Adrenal gland (tissue), 5 donors: ENCODE results near the gene ST7.

Experiments
- POLR2A ChIP-seq, 2 donors: fragments of 450-650 bp; IDR thresholded peaks; one replicate each; pipeline ENCODE4 v1.6.1; 2017; ENCODE audit warnings: antibody characterized with exemption in 2 of 2, mild to moderate bottlenecking in 2 of 2, moderate library complexity in 1 of 2
- TF ChIP-seq, protein P1 (sequence below), 6 experiments: fragments of 450-650 bp in 4 of 6; fragments of 200-600 bp in 2 of 6; sonication (generic) in 1 of 6; IDR thresholded peaks; 1 replicate in 5 of 6; 2 replicates in 1 of 6; pipeline versions ENCODE4 v1.5.1 to v1.8.0; 2016 to 2021; ENCODE audit warnings: antibody characterized with exemption in 6 of 6, mild to moderate bottlenecking in 2 of 6, moderate library complexity in 1 of 6
- donor health status: DM: no; HTN: no; CAD: no.

DNA sequence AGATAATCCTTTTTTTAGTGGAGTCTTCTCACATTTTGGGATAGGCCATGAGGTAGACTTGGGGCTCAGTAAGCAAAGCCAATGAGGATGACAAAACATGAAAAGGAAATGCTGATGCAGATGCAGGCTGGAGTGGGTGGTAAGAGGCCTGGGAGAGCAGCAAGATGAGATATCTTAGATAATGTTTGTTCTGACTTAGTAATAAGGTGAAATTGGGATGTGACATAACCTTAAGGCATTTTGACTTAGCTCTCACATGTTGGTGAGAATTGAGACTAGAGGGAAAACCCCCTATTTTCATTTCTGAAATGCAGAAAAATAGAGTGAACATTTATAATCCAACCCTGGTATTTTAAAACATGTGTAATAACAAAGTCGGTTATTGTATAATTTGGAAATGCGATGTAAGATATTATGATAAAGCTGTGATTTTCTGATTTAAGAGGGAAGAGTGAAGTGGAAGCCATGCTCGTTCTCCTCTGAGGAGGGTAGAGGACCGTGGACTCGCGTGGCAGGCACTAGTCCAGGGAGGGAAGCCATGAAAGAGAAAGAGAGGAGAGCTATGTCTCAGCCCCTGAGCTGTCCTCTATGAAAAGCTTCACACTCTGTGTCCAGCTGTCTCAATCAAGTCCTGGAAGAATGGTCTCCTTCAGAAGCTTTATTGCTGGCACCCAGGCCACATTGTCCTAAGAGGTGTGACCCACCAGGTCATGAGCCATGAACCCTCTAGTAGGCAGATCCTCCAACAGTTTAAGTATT, 57.3 kb downstream of the ST7 start:
- TF ChIP-seq, protein P1, sequence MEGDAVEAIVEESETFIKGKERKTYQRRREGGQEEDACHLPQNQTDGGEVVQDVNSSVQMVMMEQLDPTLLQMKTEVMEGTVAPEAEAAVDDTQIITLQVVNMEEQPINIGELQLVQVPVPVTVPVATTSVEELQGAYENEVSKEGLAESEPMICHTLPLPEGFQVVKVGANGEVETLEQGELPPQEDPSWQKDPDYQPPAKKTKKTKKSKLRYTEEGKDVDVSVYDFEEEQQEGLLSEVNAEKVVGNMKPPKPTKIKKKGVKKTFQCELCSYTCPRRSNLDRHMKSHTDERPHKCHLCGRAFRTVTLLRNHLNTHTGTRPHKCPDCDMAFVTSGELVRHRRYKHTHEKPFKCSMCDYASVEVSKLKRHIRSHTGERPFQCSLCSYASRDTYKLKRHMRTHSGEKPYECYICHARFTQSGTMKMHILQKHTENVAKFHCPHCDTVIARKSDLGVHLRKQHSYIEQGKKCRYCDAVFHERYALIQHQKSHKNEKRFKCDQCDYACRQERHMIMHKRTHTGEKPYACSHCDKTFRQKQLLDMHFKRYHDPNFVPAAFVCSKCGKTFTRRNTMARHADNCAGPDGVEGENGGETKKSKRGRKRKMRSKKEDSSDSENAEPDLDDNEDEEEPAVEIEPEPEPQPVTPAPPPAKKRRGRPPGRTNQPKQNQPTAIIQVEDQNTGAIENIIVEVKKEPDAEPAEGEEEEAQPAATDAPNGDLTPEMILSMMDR (IDR thresholded peaks at IDR 0.05), result no peak
- TF ChIP-seq POLR2A (IDR thresholded peaks at IDR 0.05), result no peak
